Activated naive CD8-positive, alpha-beta T cell treated with anti-CD3 and anti-CD28 coated beads for 36 hours (primary cell): Measurements from ENCODE around the gene NAV2. TPM values are rescaled to one million over a fixed set of nuclear protein-coding genes. Genes with fewer than 3 reads are reported as not detected.
A peak's percentile ranks its signal among the peaks of the same experiment; 100 is the strongest.

Experiments
- DNase-seq: peaks from one replicate; pipeline ENCODE4 v3.0.0; 2021
- H3K27ac Mint-ChIP-seq: one replicate; pipeline ENCODE4 v1.8.0; 2022; ENCODE audit warnings: mild to moderate bottlenecking, moderate library complexity, mixed read lengths
- H3K27me3 Mint-ChIP-seq: one replicate; pipeline ENCODE4 v1.8.0; 2022; ENCODE audit warnings: mild to moderate bottlenecking, mixed read lengths
- H3K36me3 Mint-ChIP-seq: one replicate; pipeline ENCODE4 v1.8.0; 2021; ENCODE audit warnings: mild to moderate bottlenecking, mixed read lengths
- H3K4me1 Mint-ChIP-seq: one replicate; pipeline ENCODE4 v1.8.0; 2021; ENCODE audit warnings: mixed read lengths
- H3K4me3 Mint-ChIP-seq: one replicate; pipeline ENCODE4 v1.8.0; 2022; ENCODE audit warnings: mild to moderate bottlenecking, moderate library complexity, mixed read lengths
- H3K9me3 Mint-ChIP-seq: one replicate; pipeline ENCODE4 v1.8.0; 2022; ENCODE audit warnings: mixed read lengths
- total RNA-seq, 2 experiments: library from RNA; stranded (reverse); gene quantifications; one replicate each; pipeline ENCODE4 v1.2.3, GENCODE V29; 2021

The NAV2 gene
- total RNA-seq, 2 experiments from 2014 or later: 0.14 to 0.20 TPM

- peaks cover 4% of the 10 kb centered on the region for H3K27me3 Mint-ChIP-seq
- H3K27ac Mint-ChIP-seq: no peak overlapping the region
- no peaks in the 10 kb centered on the region for H3K36me3 Mint-ChIP-seq
- H3K4me1 Mint-ChIP-seq: no peaks in the 10 kb centered on the region
- DNase-seq: no peak
- H3K4me3 Mint-ChIP-seq: no peak overlapping the region
- no peaks in the 10 kb centered on the region for H3K9me3 Mint-ChIP-seq
Measured at GRCh38 chr11:19767627-19768151, 55.1 kb downstream of the NAV2 start.

- no peak overlapping the region for H3K4me3 Mint-ChIP-seq
- H3K4me1 Mint-ChIP-seq: no peaks in the 10 kb centered on the region
- peaks cover 8% of the 10 kb centered on the region for H3K27me3 Mint-ChIP-seq
- H3K27ac Mint-ChIP-seq: no peak overlapping the region
- H3K36me3 Mint-ChIP-seq: no peaks in the 10 kb centered on the region
- DNase-seq: no peak
- no peaks in the 10 kb centered on the region for H3K9me3 Mint-ChIP-seq
Measured at GRCh38 chr11:19768197-19768596, 55.6 kb downstream of the NAV2 start.

DNA sequence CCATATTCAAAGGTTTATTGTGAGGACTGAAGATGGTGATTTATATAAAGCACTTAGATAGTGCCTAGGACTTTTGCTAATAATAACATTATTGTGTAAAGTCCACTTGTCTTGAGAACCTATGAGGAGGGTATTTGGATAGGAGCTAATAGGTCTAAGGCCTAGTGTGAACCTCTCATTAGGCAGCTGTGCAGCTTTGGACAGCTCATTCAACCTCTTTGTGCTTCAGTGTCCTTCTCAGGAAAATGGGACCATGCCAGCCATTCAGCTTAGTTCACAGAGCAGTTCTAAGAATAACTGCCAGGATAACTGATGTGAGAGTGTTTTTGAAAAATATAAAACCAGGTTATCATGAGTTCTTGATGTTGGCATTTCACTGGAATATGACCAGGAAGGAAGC lies 56.2 kb downstream of the NAV2 start:
- no peaks in the 10 kb centered on the region for H3K4me1 Mint-ChIP-seq
- H3K27me3 Mint-ChIP-seq: peaks cover 13% of the 10 kb centered on the region
- no peak for DNase-seq
- H3K9me3 Mint-ChIP-seq: no peaks in the 10 kb centered on the region
- no peak overlapping the region for H3K27ac Mint-ChIP-seq
- no peak overlapping the region for H3K4me3 Mint-ChIP-seq
- no peaks in the 10 kb centered on the region for H3K36me3 Mint-ChIP-seq

DNA sequence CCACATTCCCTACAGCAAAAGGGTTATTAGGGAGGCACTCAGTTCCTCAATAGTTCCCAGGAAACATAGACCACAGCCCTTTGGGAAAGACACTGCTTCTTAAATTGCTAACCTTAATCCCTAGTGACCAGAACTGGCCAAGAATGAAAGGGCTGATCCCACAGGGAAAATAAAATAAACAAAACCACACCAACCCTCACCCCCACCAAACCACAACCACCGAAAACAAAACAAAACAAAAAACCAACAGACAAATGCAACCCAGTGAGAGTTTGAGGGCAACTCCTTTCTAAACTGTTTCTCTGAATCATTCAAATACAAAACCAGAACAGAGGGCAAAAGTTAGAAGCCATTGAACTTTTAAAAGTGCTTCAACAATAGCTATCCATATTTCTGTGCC lies 57.2 kb downstream of the NAV2 start:
- H3K9me3 Mint-ChIP-seq: no peaks in the 10 kb centered on the region
- no peaks in the 10 kb centered on the region for H3K4me1 Mint-ChIP-seq
- no peak overlapping the region for H3K27ac Mint-ChIP-seq
- H3K4me3 Mint-ChIP-seq: no peak overlapping the region
- no peaks in the 10 kb centered on the region for H3K36me3 Mint-ChIP-seq
- no peak for DNase-seq
- peaks cover 16% of the 10 kb centered on the region for H3K27me3 Mint-ChIP-seq

DNA sequence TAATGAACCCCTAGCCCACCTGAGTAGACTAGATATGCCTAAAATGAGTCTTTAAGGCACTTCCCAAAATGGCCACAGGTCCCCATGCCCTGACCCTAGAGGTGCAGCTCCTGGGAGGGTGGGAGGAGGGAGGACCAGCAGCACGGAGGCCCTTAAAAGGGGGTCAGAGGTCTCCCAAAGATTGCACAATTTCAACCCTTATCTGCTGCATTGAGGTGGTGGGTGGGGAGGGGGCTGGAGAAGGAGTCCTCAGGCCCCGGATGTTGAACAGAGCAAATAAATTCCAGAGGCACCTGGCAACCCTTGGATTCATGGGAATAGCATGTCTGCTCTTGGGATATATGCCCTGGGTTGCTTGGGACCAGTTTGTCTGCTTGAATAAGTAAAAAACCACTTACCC lies 57.6 kb downstream of the NAV2 start:
- no peak for DNase-seq
- Mint-ChIP-seq H3K9me3 (no peaks in the 10 kb centered on the region), H3K4me3 (no peak overlapping the region), H3K36me3 (no peaks in the 10 kb centered on the region), H3K27me3 (peaks cover 17% of the 10 kb centered on the region), H3K4me1 (no peaks in the 10 kb centered on the region), H3K27ac (no peak overlapping the region)

GRCh38 chr11:19771463-19771862 lies 58.8 kb downstream of the NAV2 start:
- no peak overlapping the region for H3K27ac Mint-ChIP-seq
- DNase-seq: no peak
- H3K4me1 Mint-ChIP-seq: no peaks in the 10 kb centered on the region
- no peak overlapping the region for H3K4me3 Mint-ChIP-seq
- peaks cover 25% of the 10 kb centered on the region for H3K27me3 Mint-ChIP-seq
- no peaks in the 10 kb centered on the region for H3K36me3 Mint-ChIP-seq
- no peaks in the 10 kb centered on the region for H3K9me3 Mint-ChIP-seq

DNA sequence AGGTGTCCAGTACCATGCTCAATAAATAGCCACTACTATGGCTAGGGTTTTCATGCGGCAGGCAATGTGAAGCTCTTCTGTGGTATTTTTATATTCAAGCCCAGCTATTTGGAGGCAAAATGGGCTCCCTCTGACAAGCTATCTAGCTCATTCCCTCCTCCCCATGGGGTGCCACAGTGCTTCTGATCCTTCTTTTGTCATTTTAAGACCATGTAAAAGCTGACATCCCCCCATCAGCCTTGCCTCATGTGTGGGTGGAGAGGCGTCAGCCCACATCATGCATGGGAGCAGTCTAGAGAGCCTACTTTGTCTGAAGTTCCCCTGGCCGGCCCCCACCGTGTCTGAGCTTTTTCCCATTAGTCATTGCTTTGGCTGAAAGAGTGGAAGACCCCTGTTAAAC lies 59.8 kb downstream of the NAV2 start:
- DNase-seq: no peak
- Mint-ChIP-seq H3K27ac (no peak overlapping the region), H3K9me3 (no peaks in the 10 kb centered on the region), H3K4me1 (peaks cover 2% of the 10 kb centered on the region), H3K4me3 (no peak overlapping the region), H3K27me3 (peaks cover 31% of the 10 kb centered on the region), H3K36me3 (no peaks in the 10 kb centered on the region)

DNA sequence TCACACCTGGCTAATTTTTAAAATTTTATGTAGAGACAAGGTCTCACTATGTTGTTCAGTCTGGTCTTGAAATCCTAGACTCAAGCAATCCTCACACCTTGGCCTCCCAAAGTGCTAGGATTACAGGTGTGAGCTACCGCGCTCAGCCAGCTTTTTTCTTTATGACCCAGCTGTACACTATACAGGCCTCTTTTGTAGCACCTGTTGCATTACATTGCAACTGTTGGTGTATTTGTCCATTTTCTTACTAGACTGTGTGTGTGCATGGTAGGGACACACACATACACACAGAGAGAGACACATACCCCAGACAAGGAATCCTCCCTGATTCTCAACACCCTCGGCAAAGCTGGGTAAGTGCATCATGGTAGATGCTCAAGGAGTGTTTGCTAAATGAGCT lies 61.7 kb downstream of the NAV2 start:
- H3K36me3 Mint-ChIP-seq: no peaks in the 10 kb centered on the region
- no peak for DNase-seq
- peaks cover 49% of the 10 kb centered on the region for H3K27me3 Mint-ChIP-seq
- H3K27ac Mint-ChIP-seq: no peak overlapping the region
- peaks cover 11% of the 10 kb centered on the region for H3K4me1 Mint-ChIP-seq
- no peaks in the 10 kb centered on the region for H3K9me3 Mint-ChIP-seq
- no peak overlapping the region for H3K4me3 Mint-ChIP-seq

DNA sequence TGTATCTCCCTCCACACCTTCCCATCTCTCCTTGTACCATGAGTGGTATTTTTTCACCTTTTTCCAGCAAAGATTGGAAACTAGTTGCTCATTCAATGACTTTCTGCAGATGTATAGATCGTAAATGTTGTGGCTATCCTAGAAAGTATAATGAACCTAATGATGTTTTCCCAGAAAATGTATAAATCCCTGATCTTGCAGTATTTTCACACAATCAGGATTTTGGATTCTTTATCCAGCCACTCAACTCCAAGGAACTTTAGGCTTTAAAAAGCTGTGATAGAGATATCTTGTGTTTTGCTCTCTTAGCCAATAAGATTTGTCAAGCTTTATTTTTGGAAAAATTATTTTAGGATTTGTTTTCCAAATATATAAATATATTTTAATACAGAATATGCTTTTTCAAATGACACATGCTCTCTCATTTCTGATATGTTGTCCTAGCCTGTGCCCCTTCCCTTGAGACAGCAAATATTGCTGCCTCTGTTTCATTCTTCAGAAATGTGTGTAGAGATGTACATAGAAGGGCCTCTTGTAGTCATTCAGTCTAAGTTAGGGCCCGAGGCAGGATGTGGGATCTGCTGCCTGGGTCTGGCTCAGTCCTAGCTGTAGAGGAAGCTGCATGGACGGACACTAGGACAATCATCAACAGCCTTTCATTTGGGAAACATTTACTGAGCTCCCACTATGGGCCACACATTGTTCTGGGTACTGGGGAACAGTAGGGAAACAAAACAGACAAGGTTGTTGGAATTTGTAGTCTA lies 62.4 kb downstream of the NAV2 start:
- H3K4me3 Mint-ChIP-seq: no peak overlapping the region
- H3K27me3 Mint-ChIP-seq: peaks cover 56% of the 10 kb centered on the region
- no peaks in the 10 kb centered on the region for H3K9me3 Mint-ChIP-seq
- H3K36me3 Mint-ChIP-seq: no peaks in the 10 kb centered on the region
- peaks cover 11% of the 10 kb centered on the region for H3K4me1 Mint-ChIP-seq
- no peak for DNase-seq
- H3K27ac Mint-ChIP-seq: no peak overlapping the region

GRCh38 chr11:19775622-19776021 lies 63.0 kb downstream of the NAV2 start:
- H3K27ac Mint-ChIP-seq: no peak overlapping the region
- DNase-seq: no peak
- H3K36me3 Mint-ChIP-seq: no peaks in the 10 kb centered on the region
- no peak overlapping the region for H3K4me3 Mint-ChIP-seq
- peaks cover 11% of the 10 kb centered on the region for H3K4me1 Mint-ChIP-seq
- no peaks in the 10 kb centered on the region for H3K9me3 Mint-ChIP-seq
- peaks cover 60% of the 10 kb centered on the region for H3K27me3 Mint-ChIP-seq

DNA sequence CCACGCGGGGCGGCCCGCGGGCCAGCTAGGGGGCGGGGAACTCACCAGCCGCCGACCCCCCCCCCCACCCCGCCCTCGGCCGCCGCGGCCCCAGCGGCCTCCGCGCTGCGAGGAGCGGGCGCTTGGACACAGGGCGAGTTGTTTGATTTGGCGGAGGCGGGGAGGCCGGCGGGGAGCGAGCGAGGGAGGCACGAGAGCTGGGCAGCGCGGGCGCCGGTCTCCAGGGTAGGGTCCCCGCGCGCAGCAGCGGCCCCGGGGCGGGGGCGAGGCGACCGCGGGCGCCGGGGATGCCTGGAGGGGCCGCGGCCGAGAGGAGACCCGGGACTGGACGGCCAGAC lies 64.4 kb downstream of the NAV2 start:
- H3K9me3 Mint-ChIP-seq: no peaks in the 10 kb centered on the region
- H3K27ac Mint-ChIP-seq: no peak overlapping the region
- no peak for DNase-seq
- no peaks in the 10 kb centered on the region for H3K36me3 Mint-ChIP-seq
- H3K27me3 Mint-ChIP-seq: peaks cover 64% of the 10 kb centered on the region
- no peak overlapping the region for H3K4me3 Mint-ChIP-seq
- peaks cover 11% of the 10 kb centered on the region for H3K4me1 Mint-ChIP-seq

- no peaks in the 10 kb centered on the region for H3K36me3 Mint-ChIP-seq
- H3K9me3 Mint-ChIP-seq: no peaks in the 10 kb centered on the region
- H3K27me3 Mint-ChIP-seq: peaks cover 65% of the 10 kb centered on the region
- peak overlapping the region; percentile 51 for H3K4me3 Mint-ChIP-seq
- H3K27ac Mint-ChIP-seq: no peak overlapping the region
- peak; percentile 4 for DNase-seq
- H3K4me1 Mint-ChIP-seq: peaks cover 11% of the 10 kb centered on the region
Measured at GRCh38 chr11:19777377-19778102, 64.9 kb downstream of the NAV2 start.

- Mint-ChIP-seq H3K4me1 (peaks cover 11% of the 10 kb centered on the region), H3K4me3 (no peak overlapping the region), H3K9me3 (no peaks in the 10 kb centered on the region), H3K27ac (no peak overlapping the region), H3K36me3 (no peaks in the 10 kb centered on the region), H3K27me3 (peaks cover 60% of the 10 kb centered on the region)
- DNase-seq: no peak
Measured at GRCh38 chr11:19779740-19780139, 67.1 kb downstream of the NAV2 start.

DNA sequence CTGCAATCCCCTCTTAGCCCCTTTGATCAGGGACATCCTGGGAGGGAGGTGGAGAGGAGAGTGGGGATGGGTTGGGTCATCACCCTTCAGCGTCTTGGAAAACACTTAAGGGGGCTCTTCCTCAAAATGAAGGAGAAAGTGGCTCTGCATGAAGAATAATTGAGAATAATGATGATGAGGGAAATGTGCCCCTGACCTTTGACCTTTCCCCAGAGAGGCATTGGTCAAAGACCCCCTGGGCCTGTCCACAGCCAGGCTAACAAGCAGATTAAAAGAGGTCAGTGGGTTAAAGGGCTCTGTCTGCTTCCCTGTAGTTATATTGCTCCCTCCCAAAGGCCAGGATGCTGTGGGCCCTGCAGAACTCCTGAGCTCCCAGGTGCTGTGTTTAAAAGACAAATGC lies 68.7 kb downstream of the NAV2 start:
- Mint-ChIP-seq H3K27me3 (peaks cover 49% of the 10 kb centered on the region), H3K27ac (no peak overlapping the region), H3K4me1 (peaks cover 11% of the 10 kb centered on the region), H3K9me3 (no peaks in the 10 kb centered on the region), H3K4me3 (no peak overlapping the region), H3K36me3 (no peaks in the 10 kb centered on the region)
- DNase-seq: no peak

DNA sequence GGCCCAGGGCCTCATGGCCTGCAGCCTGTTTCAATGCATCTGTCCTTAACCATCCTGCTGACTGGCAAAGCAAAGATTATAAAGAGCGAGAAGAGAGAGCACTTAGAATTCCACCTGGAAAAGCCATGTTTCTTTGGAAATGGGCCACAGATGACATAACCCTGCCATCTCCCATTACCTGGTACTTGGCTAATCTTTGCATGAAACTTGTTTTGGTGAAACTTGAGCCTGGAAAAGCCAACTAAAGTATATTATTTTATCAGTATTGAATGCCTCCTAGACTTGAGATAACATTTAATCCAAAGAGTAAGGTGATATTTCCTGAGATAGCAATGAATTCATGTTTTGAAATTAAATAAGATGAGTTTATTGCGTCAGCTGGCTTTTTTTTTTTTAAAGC lies 72.6 kb downstream of the NAV2 start:
- Mint-ChIP-seq H3K4me3 (no peak overlapping the region), H3K4me1 (no peaks in the 10 kb centered on the region), H3K27ac (no peak overlapping the region), H3K27me3 (peaks cover 32% of the 10 kb centered on the region), H3K36me3 (no peaks in the 10 kb centered on the region), H3K9me3 (no peaks in the 10 kb centered on the region)
- no peak for DNase-seq

DNA sequence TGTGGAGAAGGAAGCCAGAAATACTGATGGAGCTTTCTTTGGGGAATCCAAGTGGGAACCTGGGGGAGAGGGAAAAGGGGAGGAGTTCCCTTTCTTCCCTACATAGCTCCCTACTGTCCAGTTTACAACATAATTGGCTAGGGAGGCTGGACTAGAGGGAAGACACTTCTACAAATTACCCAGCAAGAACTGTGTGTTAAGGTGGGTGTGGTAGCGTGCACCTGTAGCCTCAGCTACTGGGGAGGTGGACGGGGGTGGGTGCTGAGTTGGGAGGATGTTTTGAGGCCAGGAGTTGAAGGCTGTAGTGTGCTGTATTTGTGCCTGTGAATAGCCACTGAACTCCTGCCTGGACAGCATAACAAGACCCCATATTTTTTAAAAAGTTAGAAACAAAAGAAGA lies 74.0 kb downstream of the NAV2 start:
- Mint-ChIP-seq H3K27ac (no peak overlapping the region), H3K36me3 (no peaks in the 10 kb centered on the region), H3K27me3 (peaks cover 28% of the 10 kb centered on the region), H3K9me3 (no peaks in the 10 kb centered on the region), H3K4me1 (no peaks in the 10 kb centered on the region), H3K4me3 (no peak overlapping the region)
- DNase-seq: no peak
